Activated naive CD8-positive, alpha-beta T cell treated with anti-CD3 and anti-CD28 coated beads, Interleukin-2, amount 50 U/mL, for 24 hours (primary cell): Measurements from ENCODE around the gene TRIM44.
"Not testable (repeated sequence)": the region's sequence is repeated elsewhere in the genome, so short reads cannot be mapped to it uniquely, and the experiment has no call there.

Experiments used
- ATAC-seq: fragments of 150-1000 bp; cut with Tn5 transposase; one replicate; pipeline ENCODE4 v1.10.0; 2021
- DNase-seq: peaks from one replicate; pipeline ENCODE4 v3.0.0; 2021
- H3K27ac Mint-ChIP-seq: one replicate; pipeline ENCODE4 v1.8.0; 2021; ENCODE audit warnings: mild to moderate bottlenecking, mixed read lengths
- H3K27me3 Mint-ChIP-seq: one replicate; pipeline ENCODE4 v1.8.0; 2021; ENCODE audit warnings: mixed read lengths
- H3K36me3 Mint-ChIP-seq: one replicate; pipeline ENCODE4 v1.8.0; 2021; ENCODE audit warnings: low read depth, mixed read lengths
- H3K4me1 Mint-ChIP-seq: one replicate; pipeline ENCODE4 v1.8.0; 2021; ENCODE audit warnings: mixed read lengths
- H3K4me3 Mint-ChIP-seq: one replicate; pipeline ENCODE4 v1.8.0; 2021; ENCODE audit warnings: mild to moderate bottlenecking, moderate library complexity, mixed read lengths
- H3K9me3 Mint-ChIP-seq: one replicate; pipeline ENCODE4 v1.8.0; 2021; ENCODE audit warnings: mixed read lengths

TRIM44 gene

GRCh38 chr11:35711173-35711910 is 48.8 kb downstream of the TRIM44 start:
- H3K4me3 Mint-ChIP-seq: no peak overlapping the region
- no peak for ATAC-seq

GRCh38 chr11:35711924-35712323 is 49.3 kb downstream of the TRIM44 start:
- peaks cover 9% of the 10 kb centered on the region for H3K9me3 Mint-ChIP-seq
- no peak overlapping the region for H3K27ac Mint-ChIP-seq
- ATAC-seq: no peak

More at GRCh38 chr11:35711173-35711910, 48.8 kb downstream of the TRIM44 start:
- no peak overlapping the region for H3K27ac Mint-ChIP-seq
- peaks cover 12% of the 10 kb centered on the region for H3K36me3 Mint-ChIP-seq
- no peak for DNase-seq
- peaks cover 16% of the 10 kb centered on the region for H3K4me1 Mint-ChIP-seq
- no peaks in the 10 kb centered on the region for H3K27me3 Mint-ChIP-seq
- peaks cover 9% of the 10 kb centered on the region for H3K9me3 Mint-ChIP-seq

GRCh38 chr11:35712533-35712932 is 50.0 kb downstream of the TRIM44 start:
- H3K27ac Mint-ChIP-seq: no peak overlapping the region
- ATAC-seq (no peak), DNase-seq (no peak)
- H3K4me1 Mint-ChIP-seq: peaks cover 24% of the 10 kb centered on the region
- H3K4me3 Mint-ChIP-seq: no peak overlapping the region
- peaks cover 12% of the 10 kb centered on the region for H3K36me3 Mint-ChIP-seq
- H3K27me3 Mint-ChIP-seq: no peaks in the 10 kb centered on the region
- H3K9me3 Mint-ChIP-seq: peaks cover 9% of the 10 kb centered on the region

More at GRCh38 chr11:35711924-35712323, 49.3 kb downstream of the TRIM44 start:
- peaks cover 18% of the 10 kb centered on the region for H3K4me1 Mint-ChIP-seq
- no peaks in the 10 kb centered on the region for H3K27me3 Mint-ChIP-seq
- H3K36me3 Mint-ChIP-seq: peaks cover 12% of the 10 kb centered on the region
- no peak overlapping the region for H3K4me3 Mint-ChIP-seq
- DNase-seq: no peak

- Mint-ChIP-seq H3K27me3 (no peaks in the 10 kb centered on the region), H3K36me3 (peaks cover 14% of the 10 kb centered on the region), H3K9me3 (peaks cover 9% of the 10 kb centered on the region), H3K27ac (no peak overlapping the region), H3K4me1 (peaks cover 31% of the 10 kb centered on the region), H3K4me3 (no peak overlapping the region)
- DNase-seq (no peak), ATAC-seq (peak; percentile 65)
These were observed 52.5 kb downstream of the TRIM44 start for GRCh38 chr11:35714882-35715627.

DNA sequence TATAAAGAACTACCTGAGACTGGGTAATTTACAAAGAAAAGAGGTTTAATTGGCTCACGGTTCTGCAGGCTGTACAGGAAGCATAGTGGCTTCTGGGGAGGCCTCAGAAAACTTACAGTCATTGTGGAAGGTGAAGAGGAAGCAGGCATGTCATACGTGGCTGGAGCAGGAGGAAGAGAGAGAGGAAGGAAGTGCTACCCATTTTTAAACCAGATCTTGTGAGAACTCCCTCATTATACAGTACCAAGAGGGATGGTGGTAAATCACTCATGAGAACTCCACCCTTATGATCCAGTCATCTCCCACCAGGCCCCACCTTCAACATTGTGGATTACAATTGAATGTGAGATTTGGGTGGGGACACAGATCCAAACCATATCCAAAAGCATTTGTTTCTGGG is 53.1 kb downstream of the TRIM44 start:
- not testable (repeated sequence) for H3K27me3 Mint-ChIP-seq, ATAC-seq, H3K9me3 Mint-ChIP-seq, H3K4me3 Mint-ChIP-seq, DNase-seq
- H3K36me3 Mint-ChIP-seq: peaks cover 14% of the 10 kb centered on the region
- peaks cover 32% of the 10 kb centered on the region for H3K4me1 Mint-ChIP-seq
- H3K27ac Mint-ChIP-seq: peak overlapping the region; percentile 68

GRCh38 chr11:35717043-35717442 is 54.5 kb downstream of the TRIM44 start:
- Mint-ChIP-seq H3K27me3 (no peaks in the 10 kb centered on the region), H3K4me1 (peaks cover 40% of the 10 kb centered on the region), H3K9me3 (peaks cover 9% of the 10 kb centered on the region), H3K36me3 (peaks cover 19% of the 10 kb centered on the region), H3K4me3 (no peak overlapping the region), H3K27ac (no peak overlapping the region)
- no peak for ATAC-seq
- no peak for DNase-seq

DNA sequence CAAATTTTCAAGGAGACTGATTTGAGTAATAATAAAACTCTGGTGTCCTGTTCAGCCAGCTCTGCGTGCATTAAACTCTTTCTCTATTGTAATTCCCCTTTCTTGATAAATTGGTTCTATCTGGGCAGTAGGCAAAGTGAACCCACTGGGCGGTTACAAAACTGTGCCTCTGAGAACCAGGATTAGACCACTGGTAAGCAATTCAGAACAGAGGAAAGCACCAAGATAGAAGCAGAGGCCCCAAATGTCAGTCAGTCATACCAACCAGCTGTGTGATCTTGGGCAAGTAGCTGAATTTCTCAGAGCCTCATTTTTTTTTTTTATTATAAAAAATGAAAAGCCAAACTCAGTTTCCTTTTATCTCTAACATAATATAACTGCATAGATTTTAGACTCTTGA is 54.9 kb downstream of the TRIM44 start:
- peaks cover 17% of the 10 kb centered on the region for H3K36me3 Mint-ChIP-seq
- no peak for ATAC-seq

GRCh38 chr11:35721651-35722282 is 59.2 kb downstream of the TRIM44 start:
- peaks cover 6% of the 10 kb centered on the region for H3K9me3 Mint-ChIP-seq
- peaks cover 37% of the 10 kb centered on the region for H3K4me1 Mint-ChIP-seq
- no peak overlapping the region for H3K4me3 Mint-ChIP-seq
- no peaks in the 10 kb centered on the region for H3K27me3 Mint-ChIP-seq
- DNase-seq (no peak), ATAC-seq (no peak)
- H3K27ac Mint-ChIP-seq: no peak overlapping the region
- peaks cover 26% of the 10 kb centered on the region for H3K36me3 Mint-ChIP-seq

More for the DNA sequence above, 54.9 kb downstream of the TRIM44 start:
- no peaks in the 10 kb centered on the region for H3K27me3 Mint-ChIP-seq
- H3K4me1 Mint-ChIP-seq: peaks cover 42% of the 10 kb centered on the region
- no peak overlapping the region for H3K4me3 Mint-ChIP-seq
- H3K9me3 Mint-ChIP-seq: peaks cover 9% of the 10 kb centered on the region
- H3K27ac Mint-ChIP-seq: no peak overlapping the region
- DNase-seq: no peak

DNA sequence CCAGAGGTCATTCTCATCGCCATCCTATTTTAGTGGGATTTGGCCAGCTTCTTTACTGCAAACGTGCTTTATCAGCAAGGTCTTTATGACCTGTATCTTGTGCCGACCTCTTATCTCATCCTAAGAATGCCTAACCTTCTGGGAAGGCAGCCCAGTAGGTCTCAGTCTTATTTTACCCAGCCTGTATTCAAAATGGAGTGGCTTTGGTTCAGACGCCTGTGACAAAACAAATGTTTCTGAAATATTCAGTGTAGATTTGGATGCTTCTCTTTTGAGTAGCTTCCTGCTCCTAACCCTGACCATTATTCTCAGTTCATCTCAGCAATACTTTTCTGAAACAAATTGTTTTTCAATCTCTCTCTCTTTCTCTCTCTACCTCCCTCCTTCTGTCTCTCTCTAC is 60.1 kb downstream of the TRIM44 start:
- Mint-ChIP-seq H3K4me3 (no peak overlapping the region), H3K4me1 (peaks cover 30% of the 10 kb centered on the region), H3K36me3 (peaks cover 34% of the 10 kb centered on the region), H3K27ac (no peak overlapping the region), H3K9me3 (peaks cover 6% of the 10 kb centered on the region), H3K27me3 (no peaks in the 10 kb centered on the region)
- no peak for DNase-seq
- no peak for ATAC-seq

DNA sequence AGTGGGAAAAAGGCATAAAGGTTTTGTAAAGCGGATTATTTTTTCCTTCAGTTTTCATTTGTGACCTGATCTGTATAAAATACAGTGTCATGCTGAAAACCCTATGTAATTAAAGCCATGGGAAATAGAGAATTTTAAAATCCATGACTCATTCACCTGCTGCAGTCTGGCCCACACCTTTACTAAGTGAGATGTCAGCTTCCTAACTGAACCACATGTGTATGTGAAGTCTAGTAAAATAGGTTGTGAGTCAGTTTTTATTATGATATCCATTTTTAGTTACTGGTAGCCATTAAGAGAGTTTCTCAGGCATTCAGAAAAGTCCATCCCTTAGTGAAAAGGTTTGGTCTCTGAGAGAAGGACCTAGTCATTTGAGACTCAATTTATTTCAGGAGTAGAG is 60.9 kb downstream of the TRIM44 start:
- peaks cover 6% of the 10 kb centered on the region for H3K9me3 Mint-ChIP-seq
- H3K4me3 Mint-ChIP-seq: no peak overlapping the region
- H3K27ac Mint-ChIP-seq: no peak overlapping the region
- no peak for ATAC-seq
- peaks cover 27% of the 10 kb centered on the region for H3K4me1 Mint-ChIP-seq
- DNase-seq: no peak
- peaks cover 41% of the 10 kb centered on the region for H3K36me3 Mint-ChIP-seq
- H3K27me3 Mint-ChIP-seq: no peaks in the 10 kb centered on the region

DNA sequence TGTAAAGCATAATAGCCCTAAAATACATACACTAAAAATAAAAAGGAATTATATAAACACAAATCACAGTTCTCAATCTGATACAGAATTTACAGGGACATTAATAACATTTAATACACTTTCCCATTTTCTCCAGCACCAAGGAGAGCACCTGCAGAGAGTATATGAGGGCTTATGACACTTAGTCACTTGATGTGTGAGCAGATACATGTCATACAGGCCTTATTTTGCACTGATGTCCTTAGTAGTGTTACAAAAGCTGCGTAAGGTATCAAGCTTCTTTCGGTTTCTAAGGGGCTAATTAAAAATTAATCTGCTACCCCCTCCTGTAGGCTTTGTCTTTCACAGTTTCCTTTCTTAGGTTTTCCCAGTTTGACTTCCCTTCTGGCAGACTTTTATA is 61.3 kb downstream of the TRIM44 start:
- Mint-ChIP-seq H3K4me1 (peaks cover 25% of the 10 kb centered on the region), H3K9me3 (peaks cover 6% of the 10 kb centered on the region), H3K4me3 (no peak overlapping the region), H3K36me3 (peaks cover 45% of the 10 kb centered on the region), H3K27ac (no peak overlapping the region), H3K27me3 (no peaks in the 10 kb centered on the region)
- no peak for DNase-seq
- ATAC-seq: no peak

DNA sequence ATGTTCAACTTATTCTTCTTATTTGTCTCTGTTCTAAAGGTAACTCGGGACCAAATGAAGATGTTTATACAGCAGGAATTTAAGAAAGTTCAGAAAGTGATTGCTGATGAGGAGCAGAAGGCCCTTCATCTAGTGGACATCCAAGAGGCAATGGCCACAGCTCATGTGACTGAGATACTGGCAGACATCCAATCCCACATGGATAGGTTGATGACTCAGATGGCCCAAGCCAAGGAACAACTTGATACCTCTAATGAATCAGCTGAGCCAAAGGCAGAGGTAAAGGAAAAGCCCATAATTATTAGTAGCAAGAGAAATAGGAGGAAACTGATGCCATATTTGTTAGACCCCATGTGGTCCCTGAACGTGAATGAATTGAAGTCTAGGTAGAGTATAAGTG is 63.3 kb downstream of the TRIM44 start:
- Mint-ChIP-seq H3K4me3 (no peak overlapping the region), H3K27me3 (no peaks in the 10 kb centered on the region), H3K4me1 (peaks cover 22% of the 10 kb centered on the region), H3K9me3 (peaks cover 16% of the 10 kb centered on the region), H3K36me3 (peaks cover 59% of the 10 kb centered on the region), H3K27ac (no peak overlapping the region)
- ATAC-seq: no peak
- DNase-seq: no peak

- Mint-ChIP-seq H3K4me3 (no peak overlapping the region), H3K36me3 (peaks cover 65% of the 10 kb centered on the region), H3K27ac (no peak overlapping the region), H3K4me1 (peaks cover 14% of the 10 kb centered on the region), H3K9me3 (peaks cover 18% of the 10 kb centered on the region), H3K27me3 (no peaks in the 10 kb centered on the region)
- ATAC-seq: no peak
- DNase-seq: no peak
These were observed 64.6 kb downstream of the TRIM44 start for GRCh38 chr11:35727140-35727539.

- Mint-ChIP-seq H3K4me1 (peaks cover 5% of the 10 kb centered on the region), H3K36me3 (peaks cover 85% of the 10 kb centered on the region), H3K4me3 (no peak overlapping the region), H3K9me3 (peaks cover 25% of the 10 kb centered on the region), H3K27ac (no peak overlapping the region), H3K27me3 (no peaks in the 10 kb centered on the region)
- no peak for DNase-seq
- ATAC-seq: no peak
These were observed 67.7 kb downstream of the TRIM44 start for GRCh38 chr11:35730254-35730653.
